WTC11 (cell line): ENCODE data around the gene CTNND2. TPM values are rescaled to one million over a fixed set of nuclear protein-coding genes. Genes with fewer than 3 reads are reported as not detected.

Experiments
- ATAC-seq: fragments of 200-7000 bp; cut with Tn5 transposase; 2 replicates; pipeline ENCODE4 v1.10.0; 2021; ENCODE audit warnings: mild to moderate bottlenecking, moderate library complexity
- CTCF ChIA-PET: fragments of 300-600 bp; sonication (Branson Sonifier 250); formaldehyde crosslinking; loops from one replicate; lab custom pipeline; 2021; ENCODE audit warnings: antibody characterized with exemption; lab: Charles Lee
- POLR2A ChIA-PET: fragments of 350-600 bp; sonication (Branson Sonifier 250); formaldehyde crosslinking; loops from one replicate; lab custom pipeline; 2021; ENCODE audit warnings: antibody characterized with exemption; lab: Charles Lee
- DNase-seq: peaks from one replicate; pipeline ENCODE4 v3.0.0; 2021; ENCODE audit warnings: low spot score
- H3K27ac Mint-ChIP-seq: 2 replicates; pipeline ENCODE4 v1.8.0; 2021; ENCODE audit warnings: mixed read lengths
- H3K27me3 Mint-ChIP-seq: 2 replicates; pipeline ENCODE4 v1.8.0; 2021; ENCODE audit warnings: low read depth, mild to moderate bottlenecking, moderate library complexity, mixed read lengths
- H3K36me3 Mint-ChIP-seq: 2 replicates; pipeline ENCODE4 v1.8.0; 2021; ENCODE audit warnings: mixed read lengths
- H3K4me1 Mint-ChIP-seq: 2 replicates; pipeline ENCODE4 v1.8.0; 2022; ENCODE audit warnings: mixed read lengths
- H3K4me3 Mint-ChIP-seq: 2 replicates; pipeline ENCODE4 v1.8.0; 2021; ENCODE audit warnings: mild to moderate bottlenecking, moderate library complexity, mixed read lengths
- H3K9me3 Mint-ChIP-seq: 2 replicates; pipeline ENCODE4 v1.8.0; 2021; ENCODE audit warnings: mixed read lengths
- AFF4 ChIP-seq: sonication (generic); formaldehyde crosslinking; IDR thresholded peaks from 2 replicates; pipeline ENCODE4 v1.8.1; 2023; ENCODE audit warnings: mild to moderate bottlenecking, missing genetic modification reagents, borderline replicate concordance
- ERG ChIP-seq: fragments of 250-450 bp; sonication (Bioruptor Pico); IDR thresholded peaks from 2 replicates; pipeline ENCODE4 v1.8.0; 2021; ENCODE audit warnings: mild to moderate bottlenecking
- FOXJ3 ChIP-seq: sonication (generic); formaldehyde crosslinking; IDR thresholded peaks from 2 replicates; pipeline ENCODE4 v1.9.0; 2021; ENCODE audit warnings: missing genetic modification reagents, mild to moderate bottlenecking, borderline replicate concordance
- GABPB1 ChIP-seq: sonication (generic); formaldehyde crosslinking; IDR thresholded peaks from 2 replicates; pipeline ENCODE4 v1.8.1; 2023; ENCODE audit warnings: mild to moderate bottlenecking, missing genetic modification reagents
- MXD4 ChIP-seq: fragments of 250-450 bp; sonication (Bioruptor Pico); IDR thresholded peaks from 2 replicates; pipeline ENCODE4 v1.8.0; 2021; ENCODE audit warnings: mild to moderate bottlenecking, moderate library complexity, borderline replicate concordance
- NR2C2 ChIP-seq: sonication (generic); formaldehyde crosslinking; IDR thresholded peaks from 2 replicates; pipeline ENCODE4 v1.8.0; 2022; ENCODE audit warnings: mild to moderate bottlenecking, missing genetic modification reagents
- PRRX2 ChIP-seq: fragments of 250-450 bp; sonication (Bioruptor Pico); IDR thresholded peaks from 2 replicates; pipeline ENCODE4 v1.8.0; 2021; ENCODE audit warnings: mild to moderate bottlenecking
- TCF7 ChIP-seq: sonication (generic); formaldehyde crosslinking; IDR thresholded peaks from 2 replicates; pipeline ENCODE4 v1.8.0; 2022; ENCODE audit warnings: mild to moderate bottlenecking, low read depth, missing genetic modification reagents, moderate library complexity
- TEAD4 ChIP-seq: sonication (generic); formaldehyde crosslinking; IDR thresholded peaks from 2 replicates; pipeline ENCODE4 v1.8.0; 2022; ENCODE audit warnings: mild to moderate bottlenecking, missing genetic modification reagents
- ZBTB21 ChIP-seq: sonication (generic); formaldehyde crosslinking; IDR thresholded peaks from 2 replicates; pipeline ENCODE4 v1.8.1; 2023; ENCODE audit warnings: mild to moderate bottlenecking, missing genetic modification reagents, borderline replicate concordance
- ZNF138 ChIP-seq: sonication (generic); formaldehyde crosslinking; conservative IDR thresholded peaks from 2 replicates; pipeline ENCODE4 v1.8.1; 2022; ENCODE audit warnings: mild to moderate bottlenecking, moderate library complexity, missing genetic modification reagents
- ZNF317 ChIP-seq: sonication (generic); formaldehyde crosslinking; IDR thresholded peaks from 2 replicates; pipeline ENCODE4 v1.8.1; 2023; ENCODE audit warnings: low read depth, mild to moderate bottlenecking, moderate library complexity, missing genetic modification reagents, borderline replicate concordance
- ZNF423 ChIP-seq: fragments of 250-450 bp; sonication (Bioruptor Pico); IDR thresholded peaks from 2 replicates; pipeline ENCODE4 v2.1.2; 2022; ENCODE audit warnings: mild to moderate bottlenecking, moderate library complexity
- ZSCAN18 ChIP-seq: fragments of 250-450 bp; sonication (Bioruptor Pico); IDR thresholded peaks from 2 replicates; pipeline ENCODE4 v2.1.2; 2022; ENCODE audit warnings: mild to moderate bottlenecking, moderate library complexity
- total RNA-seq: library from RNA; stranded (reverse); gene quantifications from 3 replicates; pipeline ENCODE4 v1.2.3, GENCODE V29; 2021
- TF ChIP-seq, protein P1 (sequence below): sonication (generic); formaldehyde crosslinking; IDR thresholded peaks from 2 replicates; pipeline ENCODE4 v1.8.0; 2022; ENCODE audit warnings: missing genetic modification reagents
- TF ChIP-seq, protein P2 (sequence below): sonication (generic); formaldehyde crosslinking; IDR thresholded peaks from 2 replicates; pipeline ENCODE4 v1.8.1; 2022; ENCODE audit warnings: low read depth, missing genetic modification reagents, borderline replicate concordance
- TF ChIP-seq, protein P3 (sequence below): sonication (generic); formaldehyde crosslinking; IDR thresholded peaks from 2 replicates; pipeline ENCODE4 v1.8.0; 2022; ENCODE audit warnings: mild to moderate bottlenecking, missing genetic modification reagents
- TF ChIP-seq, protein P4 (sequence below): fragments of 250-450 bp; sonication (Bioruptor Pico); IDR thresholded peaks from 2 replicates; pipeline ENCODE4 v1.9.0; 2021; ENCODE audit warnings: mild to moderate bottlenecking

The CTNND2 gene
- total RNA-seq, 1 experiment from 2014 or later: 11.9 TPM

DNA sequence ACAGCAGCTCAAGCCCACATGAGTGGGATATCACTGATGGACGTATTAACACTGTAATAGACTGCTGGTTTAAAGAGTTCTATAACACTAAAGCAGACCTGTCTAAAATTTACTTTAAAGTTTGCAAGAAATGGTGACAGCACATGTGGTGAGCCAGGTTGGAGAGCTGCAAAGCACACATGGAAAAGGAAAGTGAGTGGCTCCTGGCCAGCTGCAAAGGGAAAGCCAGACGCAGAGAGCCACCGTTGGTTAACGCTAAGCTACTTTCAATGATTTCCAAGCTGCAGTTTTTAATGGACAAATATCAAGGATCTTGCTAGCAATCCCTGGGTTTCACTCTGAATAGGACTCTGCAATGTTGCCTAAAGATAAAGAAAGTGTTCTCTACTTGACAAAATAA is 89.9 kb downstream of the CTNND2 start:
- Mint-ChIP-seq H3K27me3 (no peaks in the 10 kb centered on the region), H3K36me3 (no peaks in the 10 kb centered on the region), H3K27ac (no peak overlapping the region), H3K4me1 (peaks cover 12% of the 10 kb centered on the region), H3K9me3 (no peaks in the 10 kb centered on the region), H3K4me3 (no peak overlapping the region)
- POLR2A ChIA-PET: no interaction called here
- DNase-seq (no peak), ATAC-seq (no peak)
- TF ChIP-seq MXD4 (CRISPR knock-in tag) (no peak), TCF7 (CRISPR knock-in tag) (no peak), PRRX2 (CRISPR knock-in tag) (no peak), GABPB1 (CRISPR knock-in tag) (no peak), AFF4 (CRISPR knock-in tag) (no peak)
- TF ChIP-seq, protein P1, sequence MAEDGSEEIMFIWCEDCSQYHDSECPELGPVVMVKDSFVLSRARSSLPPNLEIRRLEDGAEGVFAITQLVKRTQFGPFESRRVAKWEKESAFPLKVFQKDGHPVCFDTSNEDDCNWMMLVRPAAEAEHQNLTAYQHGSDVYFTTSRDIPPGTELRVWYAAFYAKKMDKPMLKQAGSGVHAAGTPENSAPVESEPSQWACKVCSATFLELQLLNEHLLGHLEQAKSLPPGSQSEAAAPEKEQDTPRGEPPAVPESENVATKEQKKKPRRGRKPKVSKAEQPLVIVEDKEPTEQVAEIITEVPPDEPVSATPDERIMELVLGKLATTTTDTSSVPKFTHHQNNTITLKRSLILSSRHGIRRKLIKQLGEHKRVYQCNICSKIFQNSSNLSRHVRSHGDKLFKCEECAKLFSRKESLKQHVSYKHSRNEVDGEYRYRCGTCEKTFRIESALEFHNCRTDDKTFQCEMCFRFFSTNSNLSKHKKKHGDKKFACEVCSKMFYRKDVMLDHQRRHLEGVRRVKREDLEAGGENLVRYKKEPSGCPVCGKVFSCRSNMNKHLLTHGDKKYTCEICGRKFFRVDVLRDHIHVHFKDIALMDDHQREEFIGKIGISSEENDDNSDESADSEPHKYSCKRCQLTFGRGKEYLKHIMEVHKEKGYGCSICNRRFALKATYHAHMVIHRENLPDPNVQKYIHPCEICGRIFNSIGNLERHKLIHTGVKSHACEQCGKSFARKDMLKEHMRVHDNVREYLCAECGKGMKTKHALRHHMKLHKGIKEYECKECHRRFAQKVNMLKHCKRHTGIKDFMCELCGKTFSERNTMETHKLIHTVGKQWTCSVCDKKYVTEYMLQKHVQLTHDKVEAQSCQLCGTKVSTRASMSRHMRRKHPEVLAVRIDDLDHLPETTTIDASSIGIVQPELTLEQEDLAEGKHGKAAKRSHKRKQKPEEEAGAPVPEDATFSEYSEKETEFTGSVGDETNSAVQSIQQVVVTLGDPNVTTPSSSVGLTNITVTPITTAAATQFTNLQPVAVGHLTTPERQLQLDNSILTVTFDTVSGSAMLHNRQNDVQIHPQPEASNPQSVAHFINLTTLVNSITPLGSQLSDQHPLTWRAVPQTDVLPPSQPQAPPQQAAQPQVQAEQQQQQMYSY: no peak
- TF ChIP-seq, protein P2, sequence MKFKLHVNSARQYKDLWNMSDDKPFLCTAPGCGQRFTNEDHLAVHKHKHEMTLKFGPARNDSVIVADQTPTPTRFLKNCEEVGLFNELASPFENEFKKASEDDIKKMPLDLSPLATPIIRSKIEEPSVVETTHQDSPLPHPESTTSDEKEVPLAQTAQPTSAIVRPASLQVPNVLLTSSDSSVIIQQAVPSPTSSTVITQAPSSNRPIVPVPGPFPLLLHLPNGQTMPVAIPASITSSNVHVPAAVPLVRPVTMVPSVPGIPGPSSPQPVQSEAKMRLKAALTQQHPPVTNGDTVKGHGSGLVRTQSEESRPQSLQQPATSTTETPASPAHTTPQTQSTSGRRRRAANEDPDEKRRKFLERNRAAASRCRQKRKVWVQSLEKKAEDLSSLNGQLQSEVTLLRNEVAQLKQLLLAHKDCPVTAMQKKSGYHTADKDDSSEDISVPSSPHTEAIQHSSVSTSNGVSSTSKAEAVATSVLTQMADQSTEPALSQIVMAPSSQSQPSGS (CRISPR knock-in tag): no peak
- CTCF ChIA-PET: no interaction called here

GRCh38 chr5:11809407-11809806 is 94.8 kb downstream of the CTNND2 start:
- ChIA-PET CTCF (no interaction called here), POLR2A (no interaction called here)
- no peak for ATAC-seq
- DNase-seq: no peak
- no peaks in the 10 kb centered on the region for H3K36me3 Mint-ChIP-seq
- H3K4me3 Mint-ChIP-seq: no peak overlapping the region
- TF ChIP-seq ZNF423 (CRISPR knock-in tag) (no peak), FOXJ3 (CRISPR knock-in tag) (no peak)
- H3K9me3 Mint-ChIP-seq: no peaks in the 10 kb centered on the region
- no peak overlapping the region for H3K27ac Mint-ChIP-seq
- no peaks in the 10 kb centered on the region for H3K27me3 Mint-ChIP-seq
- peaks cover 19% of the 10 kb centered on the region for H3K4me1 Mint-ChIP-seq

DNA sequence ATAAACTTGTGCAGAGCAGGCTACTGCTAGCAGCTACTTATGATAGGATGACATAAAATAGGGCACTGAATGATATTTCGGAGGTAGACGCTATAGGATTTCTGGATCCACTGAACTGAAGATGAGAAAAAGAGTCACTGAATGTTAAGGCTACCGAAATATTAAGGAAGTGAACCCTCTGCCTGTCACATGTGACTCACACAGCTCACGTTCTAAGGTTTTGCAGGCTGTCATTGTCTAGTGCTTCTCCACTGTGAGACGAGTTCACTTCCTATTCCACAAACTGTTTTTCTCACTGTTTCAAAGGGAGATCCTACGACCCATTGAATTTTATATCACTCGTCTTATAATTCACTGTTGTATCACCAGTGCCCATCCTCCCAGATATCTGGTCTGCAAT is 100.8 kb downstream of the CTNND2 start:
- no peak overlapping the region for H3K4me3 Mint-ChIP-seq
- ChIA-PET CTCF (no interaction called here), POLR2A (no interaction called here)
- no peak for ATAC-seq
- peaks cover 12% of the 10 kb centered on the region for H3K4me1 Mint-ChIP-seq
- no peaks in the 10 kb centered on the region for H3K27me3 Mint-ChIP-seq
- no peak overlapping the region for H3K27ac Mint-ChIP-seq
- H3K36me3 Mint-ChIP-seq: no peaks in the 10 kb centered on the region
- H3K9me3 Mint-ChIP-seq: no peaks in the 10 kb centered on the region
- DNase-seq: no peak
- TF ChIP-seq ZNF317 (CRISPR knock-in tag) (no peak), ZNF138 (CRISPR knock-in tag) (no peak), ZSCAN18 (no peak), TEAD4 (CRISPR knock-in tag) (no peak), ZBTB21 (CRISPR knock-in tag) (no peak), NR2C2 (CRISPR knock-in tag) (no peak), ERG (CRISPR knock-in tag) (no peak)
- TF ChIP-seq, protein P3, sequence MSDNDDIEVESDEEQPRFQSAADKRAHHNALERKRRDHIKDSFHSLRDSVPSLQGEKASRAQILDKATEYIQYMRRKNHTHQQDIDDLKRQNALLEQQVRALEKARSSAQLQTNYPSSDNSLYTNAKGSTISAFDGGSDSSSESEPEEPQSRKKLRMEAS: no peak
- TF ChIP-seq, protein P4, sequence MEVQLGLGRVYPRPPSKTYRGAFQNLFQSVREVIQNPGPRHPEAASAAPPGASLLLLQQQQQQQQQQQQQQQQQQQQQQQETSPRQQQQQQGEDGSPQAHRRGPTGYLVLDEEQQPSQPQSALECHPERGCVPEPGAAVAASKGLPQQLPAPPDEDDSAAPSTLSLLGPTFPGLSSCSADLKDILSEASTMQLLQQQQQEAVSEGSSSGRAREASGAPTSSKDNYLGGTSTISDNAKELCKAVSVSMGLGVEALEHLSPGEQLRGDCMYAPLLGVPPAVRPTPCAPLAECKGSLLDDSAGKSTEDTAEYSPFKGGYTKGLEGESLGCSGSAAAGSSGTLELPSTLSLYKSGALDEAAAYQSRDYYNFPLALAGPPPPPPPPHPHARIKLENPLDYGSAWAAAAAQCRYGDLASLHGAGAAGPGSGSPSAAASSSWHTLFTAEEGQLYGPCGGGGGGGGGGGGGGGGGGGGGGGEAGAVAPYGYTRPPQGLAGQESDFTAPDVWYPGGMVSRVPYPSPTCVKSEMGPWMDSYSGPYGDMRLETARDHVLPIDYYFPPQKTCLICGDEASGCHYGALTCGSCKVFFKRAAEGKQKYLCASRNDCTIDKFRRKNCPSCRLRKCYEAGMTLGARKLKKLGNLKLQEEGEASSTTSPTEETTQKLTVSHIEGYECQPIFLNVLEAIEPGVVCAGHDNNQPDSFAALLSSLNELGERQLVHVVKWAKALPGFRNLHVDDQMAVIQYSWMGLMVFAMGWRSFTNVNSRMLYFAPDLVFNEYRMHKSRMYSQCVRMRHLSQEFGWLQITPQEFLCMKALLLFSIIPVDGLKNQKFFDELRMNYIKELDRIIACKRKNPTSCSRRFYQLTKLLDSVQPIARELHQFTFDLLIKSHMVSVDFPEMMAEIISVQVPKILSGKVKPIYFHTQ (CRISPR knock-in tag): no peak
